Femur (tissue), 1 donor: ENCODE results near the gene S1PR2.
"Not testable (repeated sequence)": the region's sequence is repeated elsewhere in the genome, so short reads cannot be mapped to it uniquely, and the experiment has no call there.

Source experiments
- DNase-seq: peaks from one replicate; pipeline ENCODE4 v3.0.0-alpha.2; 2017

Gene S1PR2

GRCh38 chr19:10252707-10253106, 21.6 kb upstream of the S1PR2 start:
- no peak for DNase-seq

- DNase-seq, result peak; percentile 99
Measured at GRCh38 chr19:10251792-10252694, 20.9 kb upstream of the S1PR2 start, which contains the start of gene MRPL4. Gene MRPL4, plus strand, starts transcription at chr19:10252214. Its CDS starts 40 bp downstream, at chr19:10252254.

GRCh38 chr19:10246511-10246910, 15.4 kb upstream of the S1PR2 start:
- DNase-seq, result no peak

- DNase-seq, result no peak
Measured at GRCh38 chr19:10245189-10245939, 14.2 kb upstream of the S1PR2 start.

DNA sequence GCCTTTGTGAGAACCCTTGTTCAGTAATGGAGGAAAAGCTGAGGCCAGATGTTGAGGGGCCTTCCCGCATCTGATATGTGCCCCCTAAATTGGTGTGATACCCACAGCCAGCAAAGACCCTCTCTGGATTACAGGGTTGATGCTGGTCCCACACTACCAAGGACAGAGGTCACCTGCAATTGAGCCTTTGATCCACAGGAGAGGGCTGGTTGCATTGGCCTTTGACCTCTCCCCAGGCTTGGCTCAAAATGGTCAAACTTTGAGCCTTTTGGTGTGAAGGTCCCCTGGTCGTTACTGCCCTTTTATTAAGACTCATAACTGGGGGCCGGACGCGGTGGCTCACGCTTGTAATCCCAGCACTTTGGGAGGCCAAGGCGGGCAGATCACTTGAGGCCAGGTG, 12.5 kb upstream of the S1PR2 start:
- DNase-seq, result no peak

DNA sequence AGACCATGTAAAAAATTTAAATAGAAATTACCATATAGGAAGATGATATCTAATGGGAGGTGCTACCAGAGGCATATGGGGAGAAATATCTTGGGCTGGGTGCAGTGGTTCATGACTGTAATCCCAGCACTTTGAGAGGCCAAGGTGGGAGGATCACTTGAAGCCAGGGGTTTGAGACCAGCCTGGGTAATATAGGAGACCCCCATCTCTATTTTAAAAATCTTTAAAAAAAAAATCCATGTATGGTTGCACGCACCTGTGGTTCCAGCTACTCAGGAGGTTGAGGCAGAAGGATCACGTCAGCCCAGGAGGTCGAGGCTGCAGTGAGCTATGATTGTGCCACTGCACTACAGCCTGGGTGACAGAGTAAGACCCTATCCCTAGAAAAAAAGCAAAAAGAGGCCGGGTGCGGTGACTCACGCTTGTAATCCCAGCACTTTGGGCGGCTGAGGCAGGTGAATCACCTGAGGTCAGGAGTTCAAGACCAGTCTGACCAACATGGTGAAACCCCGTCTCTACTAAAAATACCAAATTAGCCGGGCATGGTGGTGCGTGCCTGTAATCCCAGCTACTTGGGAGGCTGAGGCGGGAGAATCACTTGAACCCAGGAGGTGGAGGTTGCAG, 10.8 kb upstream of the S1PR2 start:
- not testable (repeated sequence) for DNase-seq

- DNase-seq, result peak; percentile 93
Measured at GRCh38 chr19:10238172-10238783, 7.1 kb upstream of the S1PR2 start.

- no peak for DNase-seq
Measured at GRCh38 chr19:10237702-10238101, 6.6 kb upstream of the S1PR2 start.

DNA sequence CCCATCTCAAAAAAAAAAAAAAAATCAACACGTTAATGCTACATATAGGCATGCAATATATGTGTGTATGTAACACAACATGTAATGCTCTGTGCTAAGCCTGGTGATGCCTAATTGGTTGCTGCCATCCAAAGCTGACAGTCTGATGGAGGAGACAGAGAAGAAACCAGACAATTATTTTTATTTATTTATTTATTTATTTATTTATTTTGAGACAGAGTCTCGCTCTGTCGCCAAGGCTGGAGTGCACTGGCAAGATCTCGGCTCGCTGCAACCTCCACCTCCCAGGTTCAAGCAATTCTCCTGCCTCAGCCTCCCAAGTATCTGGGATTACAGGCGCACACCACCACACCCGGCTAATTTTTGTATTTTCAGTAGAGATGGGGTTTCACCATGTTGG, 4.3 kb upstream of the S1PR2 start:
- DNase-seq, result not testable (repeated sequence)

GRCh38 chr19:10235003-10235402, 3.9 kb upstream of the S1PR2 start:
- no peak for DNase-seq

- no peak for DNase-seq
Measured at GRCh38 chr19:10233946-10234345, 2.8 kb upstream of the S1PR2 start.

DNA sequence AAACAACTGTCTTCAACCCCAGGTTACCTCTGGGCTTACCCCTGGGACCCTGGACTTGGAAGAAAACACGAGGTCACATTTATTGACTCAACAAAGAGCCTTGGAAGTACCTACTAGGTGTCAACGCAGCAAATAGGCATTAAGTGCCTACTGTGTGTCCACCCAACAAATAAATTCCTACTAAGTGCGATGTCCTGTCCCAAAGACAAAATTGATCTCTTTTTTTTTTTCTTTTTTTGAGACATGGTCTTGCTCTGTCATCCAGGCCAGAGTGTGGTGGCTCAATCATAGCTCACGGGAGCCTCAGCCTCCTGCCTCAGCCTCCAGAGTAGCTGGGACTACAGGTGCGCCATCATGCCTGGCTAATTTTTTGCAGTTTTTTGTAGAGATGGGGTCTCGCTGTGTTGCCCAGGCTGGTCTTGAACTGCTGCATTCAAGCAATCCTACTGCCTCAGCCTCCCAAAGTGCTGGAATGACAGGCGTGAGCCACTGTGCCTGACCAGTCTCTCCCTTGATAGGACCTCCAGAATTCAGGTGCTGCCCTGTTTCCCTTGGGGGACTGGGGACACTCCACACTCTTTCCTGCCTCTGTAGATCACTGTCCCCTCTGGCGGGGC, 589 bp upstream of the S1PR2 start:
- no peak for DNase-seq

DNA sequence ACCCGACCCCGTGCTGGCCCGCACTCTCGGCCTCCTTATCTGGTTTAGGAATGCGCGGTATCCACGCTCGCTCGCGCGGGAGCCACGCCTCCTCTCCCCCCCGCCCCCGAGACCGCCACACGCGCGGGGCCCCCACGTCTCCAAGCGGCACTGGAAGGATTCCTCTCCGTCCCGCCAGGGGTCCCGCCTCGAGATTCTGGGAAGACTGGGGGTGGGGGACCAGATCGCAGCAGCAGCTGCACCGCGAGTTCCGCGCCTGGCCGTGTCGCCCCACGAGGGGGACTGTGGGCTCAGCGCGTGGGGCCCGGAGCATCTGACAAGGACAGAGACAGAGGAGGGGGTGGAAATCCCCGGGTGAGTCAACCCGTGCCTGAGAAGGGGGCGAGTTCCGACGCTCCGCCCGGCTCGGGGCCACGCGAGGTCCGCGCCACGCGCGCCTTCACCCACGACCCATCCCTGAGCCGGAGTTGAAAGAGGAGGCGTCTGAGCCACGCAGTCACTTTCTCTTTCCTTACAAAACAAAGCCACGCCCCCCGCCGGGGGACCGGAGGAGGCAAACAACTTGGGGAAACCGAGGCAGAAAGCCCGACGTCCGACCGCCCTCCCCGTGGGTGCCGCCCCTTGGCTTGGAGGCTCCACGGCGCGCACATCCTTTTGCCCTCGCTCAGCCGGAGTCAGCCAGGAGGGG, 814 bp downstream of the S1PR2 start:
- DNase-seq, result peak; percentile 76

- DNase-seq, result peak; percentile 47
Measured at GRCh38 chr19:10228920-10229319, 2.2 kb downstream of the S1PR2 start.

- DNase-seq, result no peak
Measured at GRCh38 chr19:10228393-10228792, 2.7 kb downstream of the S1PR2 start.

DNA sequence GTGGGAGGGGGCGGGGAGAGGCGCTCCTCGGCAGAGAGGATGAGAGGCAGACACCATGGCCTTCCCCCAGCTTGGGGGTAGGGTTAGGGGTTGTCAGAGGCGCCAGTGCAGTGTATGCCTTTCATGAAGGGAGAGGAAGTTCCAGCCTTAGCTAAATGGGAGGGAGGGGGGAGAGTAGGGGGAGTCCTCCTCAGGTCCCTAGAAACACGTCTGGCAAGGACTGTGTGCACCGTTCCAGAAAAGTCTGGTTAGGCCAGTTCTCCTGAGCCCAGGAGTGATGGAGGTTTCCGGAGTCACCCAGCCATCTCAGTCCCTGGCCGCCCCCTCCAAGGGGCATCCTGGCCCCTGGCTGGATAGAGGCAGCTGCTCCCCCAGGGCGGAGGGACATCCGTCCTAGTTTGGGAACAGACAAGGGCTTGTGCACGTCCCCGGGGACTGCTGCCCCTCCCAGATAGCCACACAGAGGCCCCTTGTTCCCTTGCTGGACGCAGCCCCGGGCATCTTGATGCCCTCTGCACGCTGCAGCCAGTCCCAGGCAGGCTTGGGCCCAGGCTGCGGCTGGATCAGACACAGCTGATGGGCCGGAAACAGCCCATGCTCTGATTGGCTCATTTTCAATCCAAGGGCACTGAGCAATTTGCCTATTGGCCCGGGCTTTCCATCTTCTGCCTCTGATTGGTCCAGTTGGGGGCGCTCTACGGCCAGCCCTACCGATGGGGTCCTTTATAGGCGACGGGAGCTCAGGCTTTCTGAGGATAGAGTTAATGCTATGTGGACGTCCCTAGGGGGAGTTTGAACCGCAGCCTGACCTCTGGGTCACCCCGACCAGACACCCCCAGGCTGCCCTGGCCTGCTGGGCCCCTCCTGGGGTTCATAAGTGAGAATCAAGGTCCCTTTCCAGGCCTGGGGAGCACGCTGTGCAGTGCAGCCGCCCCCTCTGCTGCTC, 3.8 kb downstream of the S1PR2 start:
- DNase-seq, result peak; percentile 65

DNA sequence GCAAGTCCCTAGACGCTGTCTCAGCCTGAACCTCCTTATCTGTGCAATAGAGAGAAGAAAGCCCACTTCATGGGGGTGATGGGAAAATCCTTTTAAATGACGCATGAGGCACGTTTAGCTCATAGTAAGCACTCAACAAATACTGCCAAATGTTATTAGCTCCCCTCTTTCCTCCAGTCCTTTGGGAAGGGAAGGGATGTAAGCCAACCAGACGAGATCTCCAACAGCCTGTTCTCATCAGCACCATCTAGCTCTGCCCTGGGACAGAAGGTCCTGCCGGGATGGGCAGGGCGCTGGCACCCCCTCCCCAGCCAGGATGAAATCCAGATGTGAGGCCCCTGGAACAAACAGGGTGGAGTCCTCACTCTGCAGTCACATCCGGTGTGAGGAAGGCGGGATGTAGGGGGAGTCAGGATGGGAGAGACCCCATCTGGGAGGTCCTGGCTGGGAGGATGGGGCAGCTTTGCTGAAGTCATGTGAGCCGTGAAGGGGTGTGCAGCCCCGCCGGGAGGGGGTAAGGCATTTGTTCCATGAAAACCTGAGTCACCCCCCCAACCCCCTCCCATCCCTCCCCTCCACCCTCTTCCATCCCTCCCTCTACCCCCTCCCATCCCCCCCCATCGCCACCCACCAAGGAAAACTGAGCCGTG, 4.6 kb downstream of the S1PR2 start:
- DNase-seq, result peak; percentile 94

- no peak for DNase-seq
Measured at GRCh38 chr19:10226021-10226375, 5.1 kb downstream of the S1PR2 start.

GRCh38 chr19:10224337-10224736, 6.8 kb downstream of the S1PR2 start:
- DNase-seq, result no peak

DNA sequence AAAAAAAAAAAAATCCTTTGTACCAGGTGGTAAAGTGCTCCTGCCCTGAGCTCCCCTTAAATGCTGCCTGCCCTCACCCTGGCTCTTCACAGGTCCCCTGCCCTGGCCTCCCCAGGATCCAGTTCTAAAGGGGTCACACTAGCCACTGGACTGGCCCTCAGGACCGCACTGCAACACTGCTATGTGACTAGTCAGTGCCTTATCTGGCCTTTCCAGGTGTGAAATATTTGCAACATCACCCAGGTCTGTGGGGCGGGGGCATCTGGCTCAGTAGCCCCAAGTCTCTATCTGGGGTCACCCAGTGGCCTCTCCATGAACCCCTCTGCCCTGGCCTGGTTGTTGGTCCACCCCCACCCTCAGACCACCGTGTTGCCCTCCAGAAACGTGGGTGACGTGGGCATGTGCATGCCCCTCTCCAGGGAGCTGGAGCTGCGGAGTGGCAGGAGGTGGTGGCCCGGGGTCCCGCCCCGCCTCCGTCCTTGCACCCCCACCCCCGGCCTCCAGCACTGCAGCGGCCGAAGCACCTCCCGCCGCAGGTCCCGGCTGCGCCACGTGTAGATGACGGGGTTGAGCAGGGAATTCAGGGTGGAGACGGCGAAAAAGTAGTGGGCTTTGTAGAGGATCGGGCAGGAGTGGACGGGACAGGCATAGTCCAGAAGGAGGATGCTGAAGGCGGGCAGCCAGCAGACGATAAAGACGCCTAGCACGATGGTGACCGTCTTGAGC, 7.5 kb downstream of the S1PR2 start:
- DNase-seq, result no peak
